Measurements from ENCODE around the gene CHST15. TPM values are rescaled to one million over a fixed set of nuclear protein-coding genes. Genes with fewer than 3 reads are reported as not detected.

The CHST15 gene
- total RNA-seq, 1 experiment from 2014 or later = 0.13 TPM

DNA sequence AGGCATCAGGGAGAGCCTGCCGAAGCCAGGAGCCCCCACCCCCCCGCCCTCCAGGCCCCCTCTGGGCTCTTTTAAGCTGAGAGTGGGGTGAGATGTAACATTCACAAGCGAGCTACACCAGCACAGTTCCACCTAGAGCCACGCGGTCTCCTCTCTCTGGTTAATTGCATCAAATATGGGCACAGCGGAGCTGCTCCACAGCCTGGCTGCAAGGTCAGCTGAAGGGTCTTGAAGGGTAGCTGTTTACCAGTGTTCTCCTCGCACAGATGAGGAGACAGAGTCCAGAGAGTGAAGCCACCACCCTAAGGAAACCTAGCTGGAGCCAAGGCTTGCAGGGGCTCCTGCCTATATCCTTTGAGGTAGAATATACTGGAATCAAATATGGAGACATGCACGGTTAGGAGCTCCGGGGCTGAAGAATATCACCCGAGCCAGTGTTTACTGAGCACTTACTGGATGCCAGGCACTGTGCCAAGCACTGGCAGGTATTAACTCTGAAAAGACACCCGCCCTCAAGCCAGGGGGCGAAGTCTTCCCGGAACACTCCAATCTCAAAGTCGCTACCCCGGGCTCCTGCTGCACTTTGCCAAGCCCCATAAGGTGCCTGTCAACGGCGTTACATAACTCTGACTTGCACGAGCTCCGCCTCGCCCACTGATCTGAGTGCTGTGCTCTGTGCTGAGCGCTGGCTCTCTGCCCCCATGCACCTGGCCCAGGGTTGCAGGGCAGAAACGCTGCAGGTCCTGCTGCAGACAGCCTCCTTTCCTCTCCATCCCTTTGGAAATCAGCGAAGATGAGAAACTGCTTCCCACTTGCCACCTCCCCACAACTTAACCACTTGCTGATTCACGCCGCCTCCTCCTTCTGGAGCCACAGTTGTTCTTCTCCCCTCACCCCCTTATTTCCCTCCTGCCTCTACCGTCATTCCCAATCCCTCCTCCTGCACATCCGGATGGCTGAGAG lies 5.4 kb downstream of the CHST15 start:
- H3K27me3 ChIP-seq (replicated peaks) = peaks cover 27% of the 10 kb centered on the region
- H3K36me3 ChIP-seq = no peaks in the 10 kb centered on the region
- peaks cover 6% of the 10 kb centered on the region for H3K4me1 ChIP-seq (replicated peaks)
- DNase-seq (ENCODE audit: low read depth in 1 of 2, low spot score in 2 of 2) = no peak
- H3K9me3 ChIP-seq (replicated peaks) = no peaks in the 10 kb centered on the region
- no peak overlapping the region for H3K4me3 ChIP-seq
- H3K27ac ChIP-seq = no peak overlapping the region

GRCh38 chr10:124086787-124087671 lies 6.4 kb downstream of the CHST15 start:
- Histone ChIP-seq H3K36me3 (no peaks in the 10 kb centered on the region), H3K4me1 (replicated peaks) (no peaks in the 10 kb centered on the region), H3K4me3 (no peak overlapping the region), H3K9me3 (replicated peaks) (no peaks in the 10 kb centered on the region), H3K27ac (no peak overlapping the region), H3K27me3 (replicated peaks) (peaks cover 19% of the 10 kb centered on the region)
- no peak for DNase-seq (ENCODE audit: low read depth in 1 of 2, low spot score in 2 of 2)

GRCh38 chr10:124086097-124086710 lies 7.2 kb downstream of the CHST15 start:
- Histone ChIP-seq H3K9me3 (replicated peaks) (no peaks in the 10 kb centered on the region), H3K4me1 (replicated peaks) (no peaks in the 10 kb centered on the region), H3K27ac (no peak overlapping the region), H3K36me3 (no peaks in the 10 kb centered on the region), H3K27me3 (replicated peaks) (peaks cover 11% of the 10 kb centered on the region), H3K4me3 (no peak overlapping the region)
- DNase-seq (ENCODE audit: low read depth in 1 of 2, low spot score in 2 of 2) = no peak

DNA sequence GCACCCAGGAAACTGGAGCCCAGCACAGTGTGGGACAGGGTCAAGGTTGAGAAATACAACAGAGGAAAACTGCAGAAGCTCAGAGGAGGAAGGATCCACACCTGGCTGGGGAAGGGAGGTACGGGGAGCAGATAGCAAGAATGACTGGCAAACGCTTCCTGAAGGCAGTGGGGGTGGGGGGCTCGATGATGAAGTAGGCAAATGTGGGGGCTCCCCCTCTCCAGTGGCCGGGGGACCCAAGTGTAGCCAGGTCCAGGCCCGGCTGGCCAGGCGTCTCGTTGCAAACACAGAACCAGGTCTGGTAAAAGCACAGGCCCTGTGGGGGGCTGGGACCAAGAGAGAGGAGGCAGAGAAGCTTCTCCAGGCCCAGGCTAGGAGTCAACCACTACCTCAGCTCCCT lies 7.7 kb downstream of the CHST15 start:
- Histone ChIP-seq H3K27ac (no peak overlapping the region), H3K9me3 (replicated peaks) (no peaks in the 10 kb centered on the region), H3K4me1 (replicated peaks) (no peaks in the 10 kb centered on the region), H3K36me3 (no peaks in the 10 kb centered on the region), H3K4me3 (no peak overlapping the region), H3K27me3 (replicated peaks) (peaks cover 6% of the 10 kb centered on the region; the same call in 1 of the 2 replicates)
- DNase-seq (ENCODE audit: low read depth in 1 of 2, low spot score in 2 of 2) = no peak

GRCh38 chr10:124084708-124085107 lies 8.7 kb downstream of the CHST15 start:
- Histone ChIP-seq H3K9me3 (replicated peaks) (no peaks in the 10 kb centered on the region), H3K36me3 (no peaks in the 10 kb centered on the region), H3K4me1 (replicated peaks) (no peaks in the 10 kb centered on the region), H3K27ac (no peak overlapping the region), H3K27me3 (replicated peaks) (no peaks in the 10 kb centered on the region), H3K4me3 (no peak overlapping the region)
- DNase-seq (ENCODE audit: low read depth in 1 of 2, low spot score in 2 of 2) = no peak

DNA sequence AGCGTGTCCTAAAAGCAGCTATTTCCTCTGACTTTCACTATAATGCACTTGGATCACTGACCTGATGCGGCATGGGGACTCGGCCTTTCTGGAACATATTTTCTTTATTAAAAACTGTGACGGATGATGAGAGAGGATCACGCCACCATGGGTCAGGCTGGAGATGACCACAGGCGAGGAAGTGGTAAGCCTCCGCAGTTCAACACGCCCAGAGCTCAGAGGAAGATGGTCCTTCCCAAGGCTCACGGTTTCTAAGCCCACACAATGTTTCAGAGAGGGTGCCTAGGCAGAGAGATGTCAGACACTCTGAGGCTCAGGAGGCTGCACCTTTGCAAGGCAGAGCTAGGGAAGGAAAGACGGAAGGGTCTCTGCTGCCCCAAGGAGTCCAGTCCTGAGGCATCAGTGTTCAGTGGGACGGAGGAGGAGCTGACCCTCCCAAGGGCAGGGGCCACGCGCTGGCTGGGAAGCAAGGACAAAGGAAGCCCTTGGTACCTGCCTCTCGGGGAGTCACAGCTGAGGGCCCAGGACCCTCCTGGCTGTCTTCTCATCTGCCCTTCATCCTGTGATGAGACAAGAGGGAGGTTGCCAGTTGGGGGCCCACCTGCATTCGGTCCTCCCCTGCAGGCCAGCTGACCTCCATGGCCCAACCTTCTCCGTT lies 9.5 kb downstream of the CHST15 start:
- no peaks in the 10 kb centered on the region for H3K27me3 ChIP-seq (replicated peaks)
- H3K4me1 ChIP-seq (replicated peaks) = no peaks in the 10 kb centered on the region
- H3K9me3 ChIP-seq (replicated peaks) = no peaks in the 10 kb centered on the region
- no peak overlapping the region for H3K4me3 ChIP-seq
- DNase-seq (ENCODE audit: low read depth in 1 of 2, low spot score in 2 of 2) = no peak
- H3K27ac ChIP-seq = no peak overlapping the region
- no peaks in the 10 kb centered on the region for H3K36me3 ChIP-seq

GRCh38 chr10:124083047-124083739 lies 10.2 kb downstream of the CHST15 start:
- no peaks in the 10 kb centered on the region for H3K9me3 ChIP-seq (replicated peaks)
- H3K27me3 ChIP-seq (replicated peaks) = no peaks in the 10 kb centered on the region
- no peak overlapping the region for H3K27ac ChIP-seq
- H3K4me3 ChIP-seq = no peak overlapping the region
- H3K4me1 ChIP-seq (replicated peaks) = no peaks in the 10 kb centered on the region
- no peak for DNase-seq (ENCODE audit: low read depth in 1 of 2, low spot score in 2 of 2)
- H3K36me3 ChIP-seq = no peaks in the 10 kb centered on the region

GRCh38 chr10:124082555-124082954 lies 10.8 kb downstream of the CHST15 start:
- Histone ChIP-seq H3K27ac (no peak overlapping the region), H3K4me1 (replicated peaks) (no peaks in the 10 kb centered on the region), H3K9me3 (replicated peaks) (no peaks in the 10 kb centered on the region), H3K4me3 (no peak overlapping the region), H3K27me3 (replicated peaks) (no peaks in the 10 kb centered on the region), H3K36me3 (no peaks in the 10 kb centered on the region)
- DNase-seq (ENCODE audit: low read depth in 1 of 2, low spot score in 2 of 2) = no peak

DNA sequence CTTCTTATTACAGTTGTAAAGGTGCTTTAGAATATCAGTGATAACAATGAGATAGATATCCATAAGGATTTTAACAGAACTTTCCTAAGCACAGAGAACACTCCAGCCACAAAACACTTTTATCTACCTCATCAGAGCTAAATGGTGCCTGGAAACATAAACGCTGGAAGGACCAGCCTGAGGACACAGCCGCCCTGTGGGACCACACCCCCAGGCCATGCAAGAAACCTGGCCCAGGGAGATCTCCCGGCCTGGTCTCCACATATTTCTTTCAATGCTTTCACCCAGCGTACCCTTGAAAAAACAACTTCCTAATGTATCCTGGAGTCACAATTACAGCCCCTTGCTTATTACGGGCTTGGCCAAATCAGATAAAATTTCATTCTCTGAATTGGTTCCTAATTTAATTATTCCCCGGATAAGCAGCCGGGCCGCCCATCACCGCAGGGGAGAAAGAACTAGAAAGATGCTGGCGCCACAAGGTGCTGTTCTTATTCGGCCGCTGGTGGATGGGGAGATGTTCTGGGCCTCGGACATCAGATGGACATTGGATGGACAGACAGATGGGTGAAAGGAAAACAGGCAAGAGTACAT lies 11.8 kb downstream of the CHST15 start:
- H3K9me3 ChIP-seq (replicated peaks) = no peaks in the 10 kb centered on the region
- H3K27ac ChIP-seq = no peak overlapping the region
- no peak for DNase-seq (ENCODE audit: low read depth in 1 of 2, low spot score in 2 of 2)
- H3K4me3 ChIP-seq = no peak overlapping the region
- H3K4me1 ChIP-seq (replicated peaks) = no peaks in the 10 kb centered on the region
- H3K36me3 ChIP-seq = no peaks in the 10 kb centered on the region
- H3K27me3 ChIP-seq (replicated peaks) = no peaks in the 10 kb centered on the region

DNA sequence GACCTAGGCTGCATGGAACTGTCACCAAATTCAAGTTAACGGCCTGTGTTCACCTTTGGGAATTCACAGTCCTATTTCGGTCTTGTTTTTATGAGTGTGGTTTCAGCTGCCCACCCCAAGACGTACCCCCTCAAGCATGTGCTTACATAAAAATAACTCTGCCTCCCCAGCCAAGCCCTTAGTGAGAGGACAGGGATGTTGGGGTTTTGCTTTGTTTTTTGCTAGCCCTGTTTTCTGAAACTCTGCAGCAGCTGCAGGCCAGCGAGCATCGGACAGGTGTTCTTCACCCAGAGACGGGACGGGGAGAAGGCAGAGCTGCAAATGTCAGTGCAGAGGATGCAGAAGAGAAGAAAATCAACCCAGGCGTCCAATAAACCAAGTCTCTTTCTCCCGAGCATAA lies 13.5 kb downstream of the CHST15 start:
- DNase-seq (ENCODE audit: low read depth in 1 of 2, low spot score in 2 of 2) = no peak
- no peak overlapping the region for H3K4me3 ChIP-seq
- no peak overlapping the region for H3K27ac ChIP-seq
- H3K9me3 ChIP-seq (replicated peaks) = no peaks in the 10 kb centered on the region
- no peaks in the 10 kb centered on the region for H3K36me3 ChIP-seq
- H3K27me3 ChIP-seq (replicated peaks) = no peaks in the 10 kb centered on the region
- no peaks in the 10 kb centered on the region for H3K4me1 ChIP-seq (replicated peaks)

- no peaks in the 10 kb centered on the region for H3K4me1 ChIP-seq (replicated peaks)
- H3K36me3 ChIP-seq = no peaks in the 10 kb centered on the region
- no peak overlapping the region for H3K27ac ChIP-seq
- no peaks in the 10 kb centered on the region for H3K9me3 ChIP-seq (replicated peaks)
- no peaks in the 10 kb centered on the region for H3K27me3 ChIP-seq (replicated peaks)
- DNase-seq (ENCODE audit: low read depth in 1 of 2, low spot score in 2 of 2) = no peak
- no peak overlapping the region for H3K4me3 ChIP-seq
Observed at GRCh38 chr10:124078714-124079113, 14.7 kb downstream of the CHST15 start.

- Histone ChIP-seq H3K27me3 (replicated peaks) (no peaks in the 10 kb centered on the region), H3K9me3 (replicated peaks) (no peaks in the 10 kb centered on the region), H3K4me1 (replicated peaks) (no peaks in the 10 kb centered on the region), H3K27ac (no peak overlapping the region), H3K4me3 (no peak overlapping the region), H3K36me3 (no peaks in the 10 kb centered on the region)
- DNase-seq (ENCODE audit: low read depth in 1 of 2, low spot score in 2 of 2) = no peak
Observed at GRCh38 chr10:124078028-124078427, 15.4 kb downstream of the CHST15 start.

All from SJSA1 (cell line).